Measurements from ENCODE around the gene CLCN3. TPM values are rescaled to one million over a fixed set of nuclear protein-coding genes. Genes with fewer than 3 reads are reported as not detected.

The CLCN3 gene
- total and polyA plus RNA-seq, 10 of the 15 experiments (the other 5 are each of a cell fraction or from before 2014, with no cell fraction given), result 4.0 to 22.8 (median 11.8) TPM

DNA sequence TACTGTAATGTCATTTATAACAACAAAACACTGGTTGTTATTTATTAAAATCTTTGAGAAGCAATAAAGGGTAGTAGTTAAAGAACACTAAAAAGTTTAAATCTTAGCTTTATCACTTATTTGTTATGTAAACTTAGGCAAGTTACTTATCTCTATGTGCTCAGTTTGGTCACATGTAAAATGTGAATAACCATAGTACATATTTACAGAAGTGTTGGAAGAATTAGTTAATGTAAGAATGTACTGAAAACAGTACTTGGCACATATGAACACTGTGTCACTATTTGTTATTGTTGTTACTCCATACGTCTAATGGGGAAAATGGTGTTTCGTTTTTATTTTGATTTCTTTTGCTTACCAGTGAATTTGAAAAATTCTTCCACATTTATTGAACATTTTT is 17.1 kb upstream of the CLCN3 start:
- TF ChIP-seq RELA (IDR thresholded peaks at IDR 0.05; ENCODE audit: borderline replicate concordance, partially characterized antibody) (no peak), HCFC1 (IDR thresholded peaks at IDR 0.05; ENCODE audit: low read length) (no peak), NFIC (IDR thresholded peaks at IDR 0.05; ENCODE audit: low read depth, low read length) (no peak), RUNX3 (IDR thresholded peaks at IDR 0.05; ENCODE audit: low read length) (no peak), HDGF (IDR thresholded peaks at IDR 0.05) (no peak), CBFB (IDR thresholded peaks at IDR 0.05; ENCODE audit: low read depth) (no peak), MEF2B (IDR thresholded peaks at IDR 0.05; ENCODE audit: partially characterized antibody, poor library complexity, severe bottlenecking) (no peak), TCF7 (IDR thresholded peaks at IDR 0.05; ENCODE audit: borderline replicate concordance) (no peak), NRF1 (conservative IDR thresholded peaks at IDR 0.05; ENCODE audit: low read depth, low read length) (no peak), RB1 (IDR thresholded peaks at IDR 0.05; ENCODE audit: borderline replicate concordance) (no peak), SREBF2 (IDR thresholded peaks at IDR 0.05; ENCODE audit: low read length) (no peak), CBX3 (IDR thresholded peaks at IDR 0.05; ENCODE audit: borderline replicate concordance, low read depth) (no peak), POLR2AphosphoS5 (IDR thresholded peaks at IDR 0.05; ENCODE audit: low read length) (no peak), YY1 (IDR thresholded peaks at IDR 0.05; ENCODE audit: low read depth, low read length) (no peak), POLR2A (IDR thresholded peaks at IDR 0.05; ENCODE audit: low read depth, low read length) (no peak), FOXM1 (IDR thresholded peaks at IDR 0.05; ENCODE audit: low read depth, low read length) (no peak)
- TF ChIP-seq, protein P1, sequence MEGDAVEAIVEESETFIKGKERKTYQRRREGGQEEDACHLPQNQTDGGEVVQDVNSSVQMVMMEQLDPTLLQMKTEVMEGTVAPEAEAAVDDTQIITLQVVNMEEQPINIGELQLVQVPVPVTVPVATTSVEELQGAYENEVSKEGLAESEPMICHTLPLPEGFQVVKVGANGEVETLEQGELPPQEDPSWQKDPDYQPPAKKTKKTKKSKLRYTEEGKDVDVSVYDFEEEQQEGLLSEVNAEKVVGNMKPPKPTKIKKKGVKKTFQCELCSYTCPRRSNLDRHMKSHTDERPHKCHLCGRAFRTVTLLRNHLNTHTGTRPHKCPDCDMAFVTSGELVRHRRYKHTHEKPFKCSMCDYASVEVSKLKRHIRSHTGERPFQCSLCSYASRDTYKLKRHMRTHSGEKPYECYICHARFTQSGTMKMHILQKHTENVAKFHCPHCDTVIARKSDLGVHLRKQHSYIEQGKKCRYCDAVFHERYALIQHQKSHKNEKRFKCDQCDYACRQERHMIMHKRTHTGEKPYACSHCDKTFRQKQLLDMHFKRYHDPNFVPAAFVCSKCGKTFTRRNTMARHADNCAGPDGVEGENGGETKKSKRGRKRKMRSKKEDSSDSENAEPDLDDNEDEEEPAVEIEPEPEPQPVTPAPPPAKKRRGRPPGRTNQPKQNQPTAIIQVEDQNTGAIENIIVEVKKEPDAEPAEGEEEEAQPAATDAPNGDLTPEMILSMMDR (IDR thresholded peaks at IDR 0.05 in 2 of 3, conservative IDR thresholded peaks at IDR 0.05 in 1 of 3; ENCODE audit: control insufficient read depth in 2 of 3, extremely low read depth in 1 of 3, insufficient read depth in 1 of 3, low read depth in 3 of 3, low read length in 3 of 3), result no peak
- TF ChIP-seq, protein P2, sequence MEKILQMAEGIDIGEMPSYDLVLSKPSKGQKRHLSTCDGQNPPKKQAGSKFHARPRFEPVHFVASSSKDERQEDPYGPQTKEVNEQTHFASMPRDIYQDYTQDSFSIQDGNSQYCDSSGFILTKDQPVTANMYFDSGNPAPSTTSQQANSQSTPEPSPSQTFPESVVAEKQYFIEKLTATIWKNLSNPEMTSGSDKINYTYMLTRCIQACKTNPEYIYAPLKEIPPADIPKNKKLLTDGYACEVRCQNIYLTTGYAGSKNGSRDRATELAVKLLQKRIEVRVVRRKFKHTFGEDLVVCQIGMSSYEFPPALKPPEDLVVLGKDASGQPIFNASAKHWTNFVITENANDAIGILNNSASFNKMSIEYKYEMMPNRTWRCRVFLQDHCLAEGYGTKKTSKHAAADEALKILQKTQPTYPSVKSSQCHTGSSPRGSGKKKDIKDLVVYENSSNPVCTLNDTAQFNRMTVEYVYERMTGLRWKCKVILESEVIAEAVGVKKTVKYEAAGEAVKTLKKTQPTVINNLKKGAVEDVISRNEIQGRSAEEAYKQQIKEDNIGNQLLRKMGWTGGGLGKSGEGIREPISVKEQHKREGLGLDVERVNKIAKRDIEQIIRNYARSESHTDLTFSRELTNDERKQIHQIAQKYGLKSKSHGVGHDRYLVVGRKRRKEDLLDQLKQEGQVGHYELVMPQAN (conservative IDR thresholded peaks at IDR 0.05), result no peak
- TF ChIP-seq, protein P3, sequence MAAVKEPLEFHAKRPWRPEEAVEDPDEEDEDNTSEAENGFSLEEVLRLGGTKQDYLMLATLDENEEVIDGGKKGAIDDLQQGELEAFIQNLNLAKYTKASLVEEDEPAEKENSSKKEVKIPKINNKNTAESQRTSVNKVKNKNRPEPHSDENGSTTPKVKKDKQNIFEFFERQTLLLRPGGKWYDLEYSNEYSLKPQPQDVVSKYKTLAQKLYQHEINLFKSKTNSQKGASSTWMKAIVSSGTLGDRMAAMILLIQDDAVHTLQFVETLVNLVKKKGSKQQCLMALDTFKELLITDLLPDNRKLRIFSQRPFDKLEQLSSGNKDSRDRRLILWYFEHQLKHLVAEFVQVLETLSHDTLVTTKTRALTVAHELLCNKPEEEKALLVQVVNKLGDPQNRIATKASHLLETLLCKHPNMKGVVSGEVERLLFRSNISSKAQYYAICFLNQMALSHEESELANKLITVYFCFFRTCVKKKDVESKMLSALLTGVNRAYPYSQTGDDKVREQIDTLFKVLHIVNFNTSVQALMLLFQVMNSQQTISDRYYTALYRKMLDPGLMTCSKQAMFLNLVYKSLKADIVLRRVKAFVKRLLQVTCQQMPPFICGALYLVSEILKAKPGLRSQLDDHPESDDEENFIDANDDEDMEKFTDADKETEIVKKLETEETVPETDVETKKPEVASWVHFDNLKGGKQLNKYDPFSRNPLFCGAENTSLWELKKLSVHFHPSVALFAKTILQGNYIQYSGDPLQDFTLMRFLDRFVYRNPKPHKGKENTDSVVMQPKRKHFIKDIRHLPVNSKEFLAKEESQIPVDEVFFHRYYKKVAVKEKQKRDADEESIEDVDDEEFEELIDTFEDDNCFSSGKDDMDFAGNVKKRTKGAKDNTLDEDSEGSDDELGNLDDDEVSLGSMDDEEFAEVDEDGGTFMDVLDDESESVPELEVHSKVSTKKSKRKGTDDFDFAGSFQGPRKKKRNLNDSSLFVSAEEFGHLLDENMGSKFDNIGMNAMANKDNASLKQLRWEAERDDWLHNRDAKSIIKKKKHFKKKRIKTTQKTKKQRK (IDR thresholded peaks at IDR 0.05; ENCODE audit: low read depth, low read length), result no peak
- POLR2A ChIA-PET, result interaction anchor here (1.5 kb wide), 1 partner anchor 9 kb away, joined by 3 read pairs; the partner anchor contains the start of gene NEK1

More for the DNA sequence above, 17.1 kb upstream of the CLCN3 start:
- in situ Hi-C loops (cut with MboI) (no loop called here), intact Hi-C loops (cut with micrococcal nuclease; ENCODE audit: unreplicated experiment) (no loop called here)
- ChIA-PET RAD21 (ENCODE audit: unreplicated experiment) (no interaction called here), SMC1A (ENCODE audit: uncharacterized antibody, unreplicated experiment) (interaction anchor here (1.2 kb wide), 1 partner anchor 24 kb away, joined by 5 read pairs; no protein-coding TSS in a partner anchor), CTCF (interaction anchor here (1.3 kb wide), 1 partner anchor 596 kb away, joined by 3 read pairs; no protein-coding TSS in a partner anchor)
- FAIRE-seq (peak; percentile 52), ATAC-seq (no peak), DNase-seq (ENCODE audit: low read depth, low spot score) (no peak)
- Histone ChIP-seq H3K4me3 (no peak overlapping the region), H3K4me1 (ENCODE audit: control insufficient read depth, insufficient read depth, low read length) (0 out of 2 replicates have a peak, but pooled peaks cover 8% of the 10 kb centered on the region), H3K9me3 (replicated peaks; ENCODE audit: control insufficient read depth, insufficient read depth, low read length) (no peaks in the 10 kb centered on the region), H2AFZ (ENCODE audit: control insufficient read depth, low read depth, low read length) (no peak overlapping the region), H3K79me2 (ENCODE audit: control insufficient read depth, insufficient read depth, low read length) (peaks cover 3% of the 10 kb centered on the region), H3K27me3 (replicated peaks in 1 of 2; ENCODE audit: control insufficient read depth in 2 of 2, insufficient read depth in 2 of 2, low read length in 1 of 2) (no peaks in the 10 kb centered on the region), H3K27ac (ENCODE audit: control insufficient read depth, insufficient read depth) (no peak overlapping the region), H4K20me1 (ENCODE audit: control insufficient read depth, insufficient read depth) (no peaks in the 10 kb centered on the region), H3K4me2 (ENCODE audit: control insufficient read depth, insufficient read depth) (no peak overlapping the region), H3K36me3 (ENCODE audit: control insufficient read depth in 2 of 2, insufficient read depth in 2 of 2, low read length in 1 of 2) (peaks cover 0 to 9% of the 10 kb centered on the region in 2 experiments; a peak in 1 of 4 replicates), H3K9ac (ENCODE audit: control insufficient read depth, insufficient read depth, low read length) (no peak overlapping the region)
- 100% methylated on average over 2 of the region's 2 CpGs for WGBS (ENCODE audit: insufficient coverage, insufficient replicate concordance, low lambda C conversion rate, missing lambda C conversion rate)
- no TSS peak for BruUV-seq (replicated peaks)
